BLaER1 (cell line): Measurements from ENCODE around the gene INTS11.
A peak's percentile ranks its signal among the peaks of the same experiment; 100 is the strongest.
"Not testable (repeated sequence)": the region's sequence is repeated elsewhere in the genome, so short reads cannot be mapped to it uniquely, and the experiment has no call there.

Source experiments
- H3K27ac ChIP-seq: shearing (Covaris generic); formaldehyde crosslinking; 2 replicates; pipeline ENCODE4 v1.8.1; 2022
- H3K27me3 ChIP-seq: shearing (Covaris generic); formaldehyde crosslinking; 2 replicates; pipeline ENCODE4 v1.8.1; 2022
- H3K36me3 ChIP-seq: shearing (Covaris generic); formaldehyde crosslinking; 2 replicates; pipeline ENCODE4 v1.8.1; 2022
- H3K4me1 ChIP-seq: shearing (Covaris generic); formaldehyde crosslinking; 2 replicates; pipeline ENCODE4 v1.8.1; 2022
- H3K4me2 ChIP-seq: shearing (Covaris generic); formaldehyde crosslinking; 2 replicates; pipeline ENCODE4 v1.8.1; 2022
- H3K4me3 ChIP-seq: shearing (Covaris generic); formaldehyde crosslinking; 2 replicates; pipeline ENCODE4 v1.8.1; 2022
- H3K9ac ChIP-seq: shearing (Covaris generic); formaldehyde crosslinking; 2 replicates; pipeline ENCODE4 v1.8.1; 2022
- H3K9me3 ChIP-seq: shearing (Covaris generic); formaldehyde crosslinking; 2 replicates; pipeline ENCODE4 v1.8.1; 2022
- H4K20me1 ChIP-seq: shearing (Covaris generic); formaldehyde crosslinking; 2 replicates; pipeline ENCODE4 v1.8.1; 2022
- Cebpa-rat ChIP-seq: shearing (Covaris generic); IDR thresholded peaks from 2 replicates; pipeline ENCODE4 v1.8.1; 2022

Gene INTS11

DNA sequence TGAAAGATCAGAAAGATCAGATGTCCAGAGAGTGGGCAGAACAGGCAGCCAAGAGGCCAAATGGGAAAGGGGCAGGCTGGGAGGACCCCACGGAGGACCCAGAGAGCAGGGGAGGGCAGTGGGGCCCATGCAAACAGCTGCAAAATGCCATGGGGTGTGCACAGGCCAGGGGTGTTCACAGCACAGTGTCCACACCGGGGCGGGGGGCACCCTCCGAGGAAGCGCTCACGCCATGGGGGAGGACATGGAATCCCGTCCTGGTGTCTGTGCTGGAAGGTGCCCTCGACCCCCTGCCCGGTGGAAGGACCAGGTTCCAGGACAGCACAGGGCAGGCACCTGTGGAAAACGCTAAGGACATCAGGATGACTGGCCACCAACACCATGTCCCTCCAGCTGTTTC, 1.5 kb downstream of the INTS11 start:
- Histone ChIP-seq H3K9me3 (no peaks in the 10 kb centered on the region), H4K20me1 (peaks cover 85% of the 10 kb centered on the region), H3K36me3 (peaks cover 67% of the 10 kb centered on the region), H3K9ac (peak overlapping the region; percentile 43; the same call in 1 of the 2 replicates), H3K4me2 (peak overlapping the region; percentile 75), H3K4me3 (0 out of 2 replicates have a peak overlapping the region, but pooled peaks have one; percentile 33), H3K4me1 (peaks cover 39% of the 10 kb centered on the region), H3K27ac (no peak overlapping the region), H3K27me3 (no peaks in the 10 kb centered on the region)
- no peak for TF ChIP-seq Cebpa-rat

DNA sequence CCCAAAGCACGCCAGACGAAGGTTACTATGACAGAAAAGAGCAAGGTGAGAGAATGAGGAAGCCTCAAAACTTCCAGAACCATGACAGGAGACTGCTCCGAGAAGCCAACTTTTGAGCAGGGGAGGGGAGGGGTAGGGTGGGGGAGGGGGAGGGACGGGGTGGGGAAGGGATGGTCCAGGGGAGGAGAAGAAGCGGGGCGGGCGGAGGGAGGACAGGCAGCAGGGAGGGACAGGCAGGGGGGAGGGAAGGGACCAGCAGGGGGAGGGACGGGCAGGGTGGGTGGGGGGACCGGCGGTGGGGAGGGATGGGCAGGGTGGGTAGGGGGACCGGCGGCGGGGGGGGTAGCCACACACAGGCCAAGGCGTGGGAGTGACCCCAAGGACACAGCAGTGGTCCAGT, 2.0 kb downstream of the INTS11 start:
- Histone ChIP-seq H3K9me3 (no peaks in the 10 kb centered on the region), H3K27ac (no peak overlapping the region), H4K20me1 (peaks cover 85% of the 10 kb centered on the region), H3K4me3 (no peak overlapping the region), H3K4me2 (no peak overlapping the region), H3K4me1 (peaks cover 39% of the 10 kb centered on the region), H3K9ac (no peak overlapping the region), H3K27me3 (no peaks in the 10 kb centered on the region), H3K36me3 (peaks cover 67% of the 10 kb centered on the region)
- no peak for TF ChIP-seq Cebpa-rat

DNA sequence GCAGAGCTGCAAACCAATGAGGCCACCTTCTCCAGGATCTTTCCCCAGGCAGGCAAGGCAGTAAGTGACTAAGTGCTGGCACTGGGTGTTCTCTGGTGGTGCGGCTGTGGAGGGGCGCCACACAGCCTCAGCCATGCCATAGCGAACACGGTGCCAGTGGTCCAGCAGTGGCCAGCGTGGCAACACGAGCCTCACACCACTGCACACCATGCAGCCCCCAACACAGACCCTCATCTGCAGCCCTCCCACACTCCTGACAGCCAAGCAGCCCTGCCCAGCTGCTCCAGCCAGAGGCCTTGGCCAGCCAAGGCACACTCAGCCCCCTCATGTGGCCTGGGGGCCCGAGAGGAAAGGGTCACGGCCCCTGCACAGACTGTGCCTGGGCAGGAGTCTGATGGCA, 3.0 kb downstream of the INTS11 start:
- Histone ChIP-seq H3K4me1 (peaks cover 37% of the 10 kb centered on the region), H4K20me1 (peaks cover 85% of the 10 kb centered on the region), H3K9ac (peak overlapping the region; percentile 53; the same call in 1 of the 2 replicates), H3K27ac (no peak overlapping the region), H3K9me3 (no peaks in the 10 kb centered on the region), H3K4me3 (no peak overlapping the region), H3K4me2 (no peak overlapping the region), H3K36me3 (peaks cover 66% of the 10 kb centered on the region), H3K27me3 (no peaks in the 10 kb centered on the region)
- TF ChIP-seq Cebpa-rat = no peak

DNA sequence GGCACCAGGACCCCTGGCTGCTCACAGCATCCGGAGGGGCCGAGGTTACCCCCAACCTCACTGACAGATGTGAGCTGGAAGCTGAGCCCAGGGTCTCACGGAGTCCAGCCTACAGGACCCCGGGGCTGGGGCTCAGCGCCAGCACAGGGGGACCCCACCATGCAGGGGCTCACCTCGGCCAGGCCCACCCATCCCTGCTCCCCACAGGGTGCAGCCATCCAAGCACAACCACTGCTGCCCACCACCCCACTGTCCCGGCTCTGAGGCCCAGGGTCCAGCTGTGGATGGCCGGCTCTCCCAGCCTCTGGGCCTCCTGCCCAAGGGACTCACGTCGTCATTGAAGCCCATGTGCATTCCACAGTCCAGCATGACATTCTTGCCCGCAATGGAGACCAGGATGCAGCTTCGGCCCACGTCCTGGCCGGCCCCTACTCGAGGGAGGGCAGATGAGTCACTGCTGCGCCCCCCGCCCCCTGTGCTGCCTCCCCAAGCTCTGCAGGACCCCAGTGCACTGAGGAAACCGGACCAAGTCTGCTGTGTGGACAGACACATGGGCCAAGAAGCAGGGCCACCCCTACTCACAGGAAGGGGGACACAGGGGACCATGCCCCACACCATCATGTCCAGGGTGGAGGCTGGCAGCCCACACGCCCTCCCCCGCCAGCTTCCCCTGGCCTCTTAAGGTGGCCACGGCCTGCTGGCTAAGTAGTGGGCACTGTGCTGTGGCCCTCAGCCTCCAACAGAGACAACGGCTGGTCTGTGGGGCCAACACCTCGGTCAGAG, 3.6 kb downstream of the INTS11 start:
- Histone ChIP-seq H3K4me1 (peaks cover 30% of the 10 kb centered on the region), H3K4me3 (no peak overlapping the region), H3K4me2 (no peak overlapping the region), H3K9ac (peak overlapping the region; percentile 53; the same call in 1 of the 2 replicates), H3K27ac (no peak overlapping the region), H4K20me1 (peaks cover 85% of the 10 kb centered on the region), H3K36me3 (peaks cover 67% of the 10 kb centered on the region), H3K9me3 (no peaks in the 10 kb centered on the region), H3K27me3 (no peaks in the 10 kb centered on the region)
- no peak for TF ChIP-seq Cebpa-rat

DNA sequence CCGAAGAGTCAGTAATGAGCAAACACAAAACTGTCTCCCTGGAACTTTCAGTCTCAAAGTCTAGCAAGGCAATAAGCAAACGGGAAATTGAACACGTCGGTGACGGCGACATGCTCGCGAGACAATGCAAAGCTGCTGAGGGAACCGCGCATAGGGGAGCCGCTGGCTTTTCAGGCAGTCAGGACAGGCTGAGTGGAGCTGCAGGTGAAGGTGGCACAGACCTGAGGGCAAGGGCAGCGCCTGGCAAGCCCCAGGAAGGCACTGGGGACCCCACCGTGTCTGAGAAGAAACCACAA, 4.9 kb downstream of the INTS11 start:
- peaks cover 78% of the 10 kb centered on the region for H3K36me3 ChIP-seq
- peaks cover 84% of the 10 kb centered on the region for H4K20me1 ChIP-seq

DNA sequence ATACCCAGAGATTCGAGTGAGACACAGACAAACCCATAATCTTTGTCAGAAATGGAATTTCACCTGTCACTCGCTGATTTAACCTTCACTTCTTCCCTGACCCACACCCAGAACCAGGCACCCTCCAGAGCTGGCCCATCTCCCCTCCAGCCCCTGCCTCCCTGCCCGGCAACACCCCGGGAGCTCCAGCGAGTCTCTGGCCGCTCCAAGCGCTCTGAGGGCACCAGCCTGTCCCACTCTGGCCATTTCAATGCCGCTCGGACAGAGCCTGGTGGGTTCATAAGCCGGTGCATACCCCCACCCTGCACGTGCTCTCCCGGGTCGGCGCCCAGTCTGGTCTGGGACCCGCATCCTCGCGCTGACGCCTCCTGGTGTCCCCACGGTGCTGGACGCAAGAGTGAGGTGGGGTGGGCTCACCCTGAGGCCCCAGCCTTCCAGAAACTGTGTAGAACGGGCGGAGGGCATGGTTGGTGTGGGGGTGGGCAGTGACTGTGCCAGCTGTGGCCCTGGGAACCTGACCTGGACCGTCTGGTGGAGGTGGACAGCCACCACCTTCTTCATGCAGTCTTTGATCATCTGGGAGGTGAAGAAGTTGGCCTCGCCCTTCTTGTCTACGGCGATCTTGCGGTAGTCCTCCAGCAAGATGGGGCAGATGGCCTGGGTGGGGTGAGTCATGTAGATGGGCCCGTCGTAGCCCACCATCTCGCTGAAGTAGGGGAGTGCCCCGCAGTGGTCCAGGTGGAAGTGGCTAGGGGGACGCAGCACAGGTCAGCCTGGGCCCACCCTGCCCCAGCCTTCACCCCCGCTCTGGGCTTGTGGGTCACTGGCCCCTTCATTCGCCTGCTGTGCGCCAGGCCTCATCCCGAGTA, 5.4 kb downstream of the INTS11 start:
- no peaks in the 10 kb centered on the region for H3K9me3 ChIP-seq
- H3K4me3 ChIP-seq = no peak overlapping the region
- H3K4me2 ChIP-seq = no peak overlapping the region
- no peaks in the 10 kb centered on the region for H3K27me3 ChIP-seq
- H3K36me3 ChIP-seq = peaks cover 84% of the 10 kb centered on the region
- no peak for TF ChIP-seq Cebpa-rat
- H4K20me1 ChIP-seq = peaks cover 90% of the 10 kb centered on the region
- H3K27ac ChIP-seq = no peak overlapping the region
- H3K4me1 ChIP-seq = peaks cover 22% of the 10 kb centered on the region
- peak overlapping the region; percentile 45; the same call in 1 of the 2 replicates for H3K9ac ChIP-seq

More for the DNA sequence above, 4.9 kb downstream of the INTS11 start:
- Histone ChIP-seq H3K4me3 (no peak overlapping the region), H3K27me3 (no peaks in the 10 kb centered on the region), H3K4me2 (no peak overlapping the region), H3K4me1 (peaks cover 22% of the 10 kb centered on the region), H3K9ac (peak overlapping the region; percentile 45; the same call in 1 of the 2 replicates), H3K27ac (no peak overlapping the region), H3K9me3 (no peaks in the 10 kb centered on the region)
- no peak for TF ChIP-seq Cebpa-rat

DNA sequence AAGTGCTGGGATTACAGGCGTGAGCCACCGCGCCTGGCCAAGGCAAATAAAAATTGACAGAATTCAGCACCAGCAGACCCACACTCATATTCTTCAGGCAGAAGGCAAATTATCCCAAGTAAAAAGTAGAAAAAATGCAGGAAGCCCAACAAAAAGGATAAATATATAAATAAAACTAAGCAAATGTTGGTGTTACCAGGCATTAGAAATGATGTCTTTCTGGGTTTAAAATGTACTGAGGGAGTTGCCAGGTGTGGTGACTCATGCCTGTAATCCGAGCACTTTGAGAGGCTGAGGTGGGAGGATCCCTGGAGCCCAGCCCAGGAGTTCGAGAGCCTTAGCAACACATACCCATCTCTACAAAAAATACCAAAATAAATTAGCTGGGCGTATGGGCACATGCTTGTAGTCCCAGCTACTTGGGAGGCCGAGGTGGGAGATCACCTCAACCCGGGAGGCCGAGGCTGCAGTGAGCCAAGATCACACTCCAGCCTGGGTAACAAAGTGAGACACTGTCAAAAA, 6.3 kb downstream of the INTS11 start:
- no peak overlapping the region for H3K27ac ChIP-seq
- peaks cover 17% of the 10 kb centered on the region for H3K4me1 ChIP-seq
- no peak overlapping the region for H3K9ac ChIP-seq
- peaks cover 94% of the 10 kb centered on the region for H4K20me1 ChIP-seq
- H3K4me3 ChIP-seq = no peak overlapping the region
- no peaks in the 10 kb centered on the region for H3K27me3 ChIP-seq
- H3K9me3 ChIP-seq = no peaks in the 10 kb centered on the region
- H3K36me3 ChIP-seq = peaks cover 92% of the 10 kb centered on the region
- no peak for TF ChIP-seq Cebpa-rat
- H3K4me2 ChIP-seq = no peak overlapping the region

DNA sequence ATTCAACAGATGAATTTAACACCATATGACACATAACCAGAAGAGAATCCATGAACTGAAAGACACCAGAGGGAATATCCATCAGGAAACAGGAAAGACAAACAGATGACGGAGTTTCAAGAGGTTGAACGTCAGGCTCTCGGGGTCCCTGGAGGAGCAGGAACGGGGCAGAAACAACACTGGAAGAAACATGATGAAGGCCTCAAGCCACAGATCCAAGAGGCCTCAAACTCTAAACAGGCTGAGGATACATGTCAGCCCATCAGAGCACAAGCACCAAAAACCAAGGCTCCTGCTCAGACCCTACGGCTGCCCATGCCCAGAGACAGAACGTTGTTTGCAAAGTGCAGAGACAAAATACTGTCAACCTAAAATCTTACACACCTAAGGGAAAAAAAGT, 7.0 kb downstream of the INTS11 start:
- Histone ChIP-seq H3K36me3 (peaks cover 94% of the 10 kb centered on the region), H3K4me2 (no peak overlapping the region), H3K4me1 (peaks cover 12% of the 10 kb centered on the region), H3K4me3 (no peak overlapping the region), H4K20me1 (peaks cover 95% of the 10 kb centered on the region), H3K27ac (no peak overlapping the region), H3K9ac (no peak overlapping the region), H3K9me3 (no peaks in the 10 kb centered on the region), H3K27me3 (no peaks in the 10 kb centered on the region)
- no peak for TF ChIP-seq Cebpa-rat

DNA sequence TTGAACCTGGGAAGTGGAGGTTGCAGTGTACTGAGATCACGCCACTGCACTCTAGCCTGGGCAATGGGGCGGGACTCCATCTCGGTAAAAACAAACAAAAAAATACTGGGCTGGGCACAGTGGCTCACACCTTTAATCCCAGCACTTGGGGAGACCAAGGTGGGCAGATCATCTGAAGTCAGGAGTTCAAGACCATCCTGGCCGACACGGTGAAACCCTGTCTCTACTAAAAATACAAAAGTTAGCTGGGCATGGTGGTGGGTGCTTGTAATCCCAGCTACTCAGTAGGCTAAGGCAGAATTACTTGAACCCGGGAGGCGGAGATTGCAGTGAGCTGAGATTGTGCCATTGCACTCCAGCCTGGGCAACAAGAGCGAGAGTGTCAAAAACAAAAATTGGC, 8.3 kb downstream of the INTS11 start:
- Histone ChIP-seq H3K4me1 (peaks cover 12% of the 10 kb centered on the region), H4K20me1 (peaks cover 94% of the 10 kb centered on the region), H3K36me3 (peaks cover 96% of the 10 kb centered on the region)
- H3K27ac ChIP-seq, H3K9ac ChIP-seq, H3K4me2 ChIP-seq, H3K27me3 ChIP-seq, H3K4me3 ChIP-seq, H3K9me3 ChIP-seq: not testable (repeated sequence)

DNA sequence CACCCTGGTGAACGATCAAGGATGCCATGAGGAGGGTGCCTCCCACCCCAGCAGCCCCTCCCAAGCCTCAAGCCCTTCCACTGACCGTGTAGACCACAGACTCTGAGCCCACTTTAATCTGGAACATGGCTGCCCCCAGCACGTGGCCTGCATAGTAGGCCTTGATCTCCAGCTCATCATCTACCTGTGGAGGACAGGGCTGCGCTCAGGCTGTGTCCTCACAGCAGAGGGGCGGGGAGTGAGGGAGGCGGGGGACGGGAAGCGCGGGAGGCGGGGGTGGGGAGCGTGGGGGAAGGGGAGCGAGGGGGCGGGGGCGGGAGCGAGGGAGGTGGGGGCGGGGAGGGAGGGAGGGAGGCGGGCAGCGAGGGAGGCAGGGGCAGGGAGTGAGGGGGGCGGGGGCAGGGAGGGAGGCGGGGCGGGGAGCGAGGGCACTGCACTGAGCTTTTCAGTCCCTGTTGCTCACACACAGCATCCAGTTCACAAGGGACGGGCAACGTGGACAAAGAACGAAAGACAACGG, 9.0 kb downstream of the INTS11 start:
- Histone ChIP-seq H3K4me2 (no peak overlapping the region), H4K20me1 (peaks cover 94% of the 10 kb centered on the region)

More for the DNA sequence above, 9.0 kb downstream of the INTS11 start:
- H3K9me3 ChIP-seq = no peaks in the 10 kb centered on the region
- H3K9ac ChIP-seq = no peak overlapping the region
- H3K27ac ChIP-seq = no peak overlapping the region
- no peak for TF ChIP-seq Cebpa-rat
- no peak overlapping the region for H3K4me3 ChIP-seq
- H3K36me3 ChIP-seq = peaks cover 96% of the 10 kb centered on the region
- H3K27me3 ChIP-seq = no peaks in the 10 kb centered on the region
- H3K4me1 ChIP-seq = peaks cover 5% of the 10 kb centered on the region
